HPDE6-E6E7 (cell line): ENCODE results near the gene RDH11.
"Not testable (repeated sequence)": the region's sequence is repeated elsewhere in the genome, so short reads cannot be mapped to it uniquely, and the experiment has no call there.

ENCODE experiments used
- DNase-seq: peaks from one replicate; pipeline ENCODE4 v3.0.0; 2011; ENCODE audit warnings: missing footprints; ENCODE audit errors: extremely low spot score

The RDH11 gene, protein sequence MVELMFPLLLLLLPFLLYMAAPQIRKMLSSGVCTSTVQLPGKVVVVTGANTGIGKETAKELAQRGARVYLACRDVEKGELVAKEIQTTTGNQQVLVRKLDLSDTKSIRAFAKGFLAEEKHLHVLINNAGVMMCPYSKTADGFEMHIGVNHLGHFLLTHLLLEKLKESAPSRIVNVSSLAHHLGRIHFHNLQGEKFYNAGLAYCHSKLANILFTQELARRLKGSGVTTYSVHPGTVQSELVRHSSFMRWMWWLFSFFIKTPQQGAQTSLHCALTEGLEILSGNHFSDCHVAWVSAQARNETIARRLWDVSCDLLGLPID

DNA sequence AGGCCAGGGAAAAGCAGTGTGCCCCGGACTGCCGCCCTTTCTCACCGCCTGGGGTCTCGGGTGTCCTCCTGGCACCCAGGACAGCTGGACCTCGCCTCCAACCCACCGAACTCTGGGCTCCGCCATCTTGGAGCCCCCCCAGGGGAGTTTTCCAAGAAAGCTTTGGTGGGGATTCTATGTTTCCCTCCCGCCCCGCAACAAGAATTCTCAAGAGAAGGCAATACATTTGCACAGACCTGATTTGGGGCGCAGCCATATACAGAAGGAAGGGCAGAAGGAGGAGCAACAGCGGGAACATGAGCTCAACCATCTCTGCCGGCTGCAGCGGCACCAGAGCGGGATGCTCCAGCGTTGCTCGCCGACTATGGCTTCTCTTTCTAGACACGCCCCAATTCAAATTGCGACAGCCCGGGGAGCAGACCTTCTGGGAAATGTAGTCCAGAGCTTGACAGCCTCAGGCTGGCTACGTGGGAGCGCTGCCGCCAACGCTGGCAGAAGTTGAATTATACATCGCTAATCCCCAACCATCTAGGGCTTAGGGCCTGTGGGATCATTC lies at the start of gene RDH11:
Gene RDH11 (minus strand): TSS at position 371 of the 556 bp plus-strand sequence. CDS start 61 bp downstream, at position 310.
- DNase-seq, result peak; percentile 85

- DNase-seq, result no peak
These were observed 48.5 kb upstream of the RDH11 start for GRCh38 chr14:67744046-67744445.

- DNase-seq, result peak; percentile 89
These were observed 43.4 kb upstream of the RDH11 start for GRCh38 chr14:67738740-67739504.

- DNase-seq, result no peak
These were observed 41.2 kb upstream of the RDH11 start for GRCh38 chr14:67736771-67737170.

DNA sequence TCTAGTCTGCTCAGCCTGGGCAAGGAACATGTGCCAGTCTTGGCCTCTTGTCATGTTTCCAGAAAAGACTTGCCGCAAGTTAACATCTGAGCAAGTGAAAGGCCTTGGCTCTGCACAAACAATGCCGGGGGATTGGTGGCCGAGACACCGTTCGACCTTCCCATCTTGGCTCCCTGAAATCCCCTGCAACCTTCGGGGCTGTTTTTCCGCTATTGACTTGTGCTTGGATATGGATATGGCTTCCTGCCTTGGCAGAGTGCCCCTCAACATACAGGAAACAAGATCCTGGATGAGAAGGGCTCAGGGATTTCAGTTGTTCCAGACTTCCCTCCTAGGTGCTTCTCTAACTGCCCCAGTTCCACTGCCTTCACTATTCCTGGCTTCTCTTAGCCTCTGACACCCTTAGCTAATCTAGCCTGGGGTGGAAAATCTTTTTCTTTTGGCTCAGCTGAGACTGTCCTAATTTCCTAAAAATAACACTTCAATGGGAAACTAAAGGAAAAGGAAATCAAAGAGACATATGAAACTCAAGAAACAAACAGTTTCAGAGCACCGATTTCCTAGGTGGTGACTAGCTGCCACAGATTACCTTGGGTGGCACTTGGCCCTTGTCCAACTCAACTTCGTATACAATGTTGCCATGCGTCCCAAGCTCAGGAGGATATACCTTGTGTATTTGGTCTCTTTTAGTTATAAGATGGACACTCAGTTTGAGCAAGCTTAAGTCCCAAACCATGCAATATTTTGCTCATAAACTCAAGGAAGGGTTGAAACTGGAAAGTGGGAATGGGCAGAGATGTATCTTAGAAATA lies 40.0 kb upstream of the RDH11 start:
- no peak for DNase-seq

DNA sequence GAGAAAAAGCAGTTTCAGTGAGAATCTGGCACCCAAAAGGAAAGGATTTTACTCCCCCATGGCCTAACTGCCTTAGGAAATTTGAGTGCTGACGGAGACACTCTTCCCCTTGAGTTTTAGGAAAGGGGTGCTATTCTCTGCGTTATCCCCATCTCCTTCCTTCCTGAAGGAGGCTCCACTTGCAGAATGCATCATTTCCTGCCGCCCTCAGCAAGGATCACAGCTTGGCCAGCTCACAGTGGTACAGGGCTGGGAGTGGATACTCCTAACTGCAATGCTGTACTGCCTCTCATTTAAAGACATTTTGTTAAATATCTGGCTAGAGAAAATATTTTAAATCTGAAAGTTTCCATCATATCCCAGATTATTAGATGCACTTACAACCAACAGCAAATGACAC lies 39.1 kb upstream of the RDH11 start:
- DNase-seq, result no peak

GRCh38 chr14:67733616-67734015 lies 38.1 kb upstream of the RDH11 start:
- no peak for DNase-seq

DNA sequence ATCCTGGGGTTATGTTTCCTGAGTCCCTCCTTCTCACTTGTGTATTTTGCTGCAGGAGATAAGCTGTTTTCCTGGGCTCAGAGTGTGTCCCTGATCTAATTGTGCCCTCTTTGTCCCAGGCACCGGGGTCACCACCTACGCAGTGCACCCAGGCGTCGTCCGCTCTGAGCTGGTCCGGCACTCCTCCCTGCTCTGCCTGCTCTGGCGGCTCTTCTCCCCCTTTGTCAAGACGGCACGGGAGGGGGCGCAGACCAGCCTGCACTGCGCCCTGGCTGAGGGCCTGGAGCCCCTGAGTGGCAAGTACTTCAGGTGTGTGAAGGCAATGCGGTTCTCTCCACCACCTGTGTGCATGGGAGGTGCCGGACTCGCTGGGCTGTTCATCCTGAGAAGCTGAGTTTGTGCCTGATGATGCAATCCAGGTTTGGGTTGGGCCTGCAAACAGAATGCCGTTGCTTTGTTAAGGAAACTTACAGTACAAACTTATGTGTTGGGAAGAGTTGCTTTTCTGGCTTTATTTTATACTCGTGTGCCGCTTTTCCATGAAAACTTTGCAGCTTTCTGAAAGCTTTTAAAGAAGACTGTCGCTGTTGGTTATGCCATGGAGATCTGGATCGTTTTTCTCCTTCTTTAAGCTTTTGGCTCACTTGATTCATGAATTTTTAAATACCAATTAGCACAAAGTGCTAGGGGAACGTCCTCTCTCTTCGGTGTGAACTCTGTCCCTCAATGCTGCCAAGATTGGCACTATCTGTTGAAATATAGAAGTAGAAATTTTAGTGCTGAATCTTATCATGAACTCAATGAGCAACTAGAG lies 33.7 kb upstream of the RDH11 start:
- no peak for DNase-seq

- no peak for DNase-seq
These were observed 32.7 kb upstream of the RDH11 start for GRCh38 chr14:67728258-67728657.

DNA sequence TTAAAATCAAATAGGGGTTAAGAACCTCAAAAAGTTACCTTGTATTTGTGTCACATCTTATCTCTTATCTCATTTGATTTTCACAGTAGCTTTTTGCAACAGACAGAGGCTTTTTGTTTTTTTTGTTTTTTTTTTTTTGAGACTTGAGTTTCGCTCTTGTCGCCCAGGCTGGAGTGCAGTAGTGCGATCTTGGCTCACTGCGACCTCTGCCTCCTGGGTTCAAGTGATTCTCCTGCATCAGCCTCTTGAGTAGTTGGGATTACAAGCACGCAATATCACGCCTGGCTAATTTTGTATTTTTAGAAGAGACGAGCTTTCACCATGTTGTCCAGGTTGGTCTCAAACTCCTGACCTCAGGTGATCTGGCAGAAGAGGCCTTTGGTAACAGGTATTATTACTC lies 31.8 kb upstream of the RDH11 start:
- DNase-seq, result no peak

GRCh38 chr14:67725171-67725570 lies 29.6 kb upstream of the RDH11 start:
- no peak for DNase-seq

GRCh38 chr14:67722293-67722692 lies 26.7 kb upstream of the RDH11 start:
- no peak for DNase-seq

DNA sequence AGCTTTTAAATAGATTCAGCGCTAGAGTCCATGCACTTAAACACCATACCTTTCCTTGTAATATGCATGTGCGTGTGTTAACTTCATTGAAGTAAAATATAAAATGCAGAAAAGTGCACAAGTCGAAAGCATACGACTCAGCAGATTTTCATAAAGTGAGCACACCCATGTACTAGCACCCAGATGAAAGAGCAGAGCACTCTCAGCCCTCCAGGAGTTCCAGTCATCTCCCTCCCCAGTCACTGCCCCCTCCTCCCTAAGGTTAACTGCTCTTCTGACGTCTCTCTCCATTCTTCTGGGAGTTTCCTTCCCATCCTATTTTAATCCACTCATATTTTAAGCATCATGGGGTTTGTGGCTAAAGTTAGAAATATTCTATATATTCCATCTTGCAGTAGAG lies 26.3 kb upstream of the RDH11 start:
- no peak for DNase-seq

DNA sequence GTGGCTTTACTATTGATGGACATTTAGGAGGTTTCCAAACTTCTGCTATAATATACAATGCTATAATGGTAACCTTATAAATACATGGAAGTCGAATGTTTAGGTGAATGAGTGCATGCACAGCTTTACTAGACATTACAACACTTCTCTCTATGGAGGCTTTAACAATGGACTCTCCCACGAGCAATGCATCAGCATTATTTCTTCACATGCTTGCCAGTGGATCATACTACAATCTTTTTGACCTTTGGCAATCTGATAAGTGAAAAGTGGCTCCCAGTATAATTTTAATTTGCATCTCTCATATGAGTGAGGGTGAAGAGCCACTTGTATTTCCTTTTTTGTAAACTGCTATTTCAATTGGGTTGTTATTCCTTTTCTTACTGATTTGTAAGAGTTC lies 24.3 kb upstream of the RDH11 start:
- DNase-seq, result no peak

DNA sequence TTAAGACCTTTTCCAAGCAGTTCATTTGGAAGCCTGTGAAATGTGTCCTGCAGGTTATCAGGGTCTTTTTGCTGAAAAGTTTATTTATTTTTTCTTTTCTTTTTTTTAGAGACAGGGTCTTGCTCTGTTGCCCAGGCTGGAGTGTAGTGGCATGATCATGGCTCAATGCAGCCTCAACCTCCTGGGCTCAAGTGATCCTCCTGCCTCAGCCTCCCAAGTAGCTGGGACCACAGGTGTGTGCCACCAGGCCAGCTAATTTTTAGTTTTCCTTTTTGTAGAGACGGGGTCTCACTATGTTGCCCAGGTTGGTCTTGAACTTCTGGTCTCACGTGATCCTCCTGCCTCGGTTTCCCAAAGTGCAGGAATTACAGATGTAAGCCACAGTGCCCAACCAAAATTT lies 23.8 kb upstream of the RDH11 start:
- not testable (repeated sequence) for DNase-seq

- no peak for DNase-seq
These were observed 22.7 kb upstream of the RDH11 start for GRCh38 chr14:67718265-67718664.

DNA sequence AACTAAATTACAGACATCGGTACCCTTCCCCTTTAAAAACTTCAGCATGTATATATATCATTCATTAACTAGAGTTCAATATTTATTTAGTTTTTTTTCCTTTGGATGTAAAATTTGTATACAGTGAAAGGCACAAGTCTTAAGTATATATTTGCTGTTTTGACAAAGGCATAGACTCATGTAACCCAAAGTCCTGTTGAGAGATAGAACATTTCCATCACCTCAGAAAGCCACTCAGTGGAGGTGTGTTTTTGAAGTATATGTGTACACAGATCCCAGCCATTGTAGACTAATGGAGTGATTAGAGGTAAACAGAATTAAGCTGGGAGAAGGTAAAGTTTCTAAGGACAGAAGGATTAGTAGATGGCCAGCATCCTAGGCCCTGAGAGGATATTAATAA lies 21.5 kb upstream of the RDH11 start:
- no peak for DNase-seq

- no peak for DNase-seq
These were observed 14.6 kb upstream of the RDH11 start for GRCh38 chr14:67710209-67710608.

- DNase-seq, result not testable (repeated sequence)
These were observed 14.2 kb upstream of the RDH11 start for GRCh38 chr14:67709796-67710195.

DNA sequence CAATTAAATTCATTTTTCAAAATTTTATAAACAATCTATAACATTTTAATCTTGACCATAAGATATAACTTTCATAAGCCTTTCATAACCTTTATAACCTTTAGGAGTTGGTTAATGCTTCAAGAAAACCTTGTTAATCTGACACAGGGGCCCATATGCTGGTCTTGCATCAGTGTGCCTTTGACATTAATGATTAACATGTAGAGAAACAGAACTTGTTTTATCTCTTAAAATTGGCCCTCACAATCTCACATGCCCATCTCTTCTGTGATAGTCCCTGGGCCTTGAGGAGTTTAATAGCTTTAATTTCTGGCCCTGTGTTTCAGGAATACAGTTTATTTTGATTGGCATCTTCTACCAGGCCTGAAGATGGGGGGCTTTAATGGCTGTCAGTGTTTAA lies 13.8 kb upstream of the RDH11 start:
- not testable (repeated sequence) for DNase-seq

DNA sequence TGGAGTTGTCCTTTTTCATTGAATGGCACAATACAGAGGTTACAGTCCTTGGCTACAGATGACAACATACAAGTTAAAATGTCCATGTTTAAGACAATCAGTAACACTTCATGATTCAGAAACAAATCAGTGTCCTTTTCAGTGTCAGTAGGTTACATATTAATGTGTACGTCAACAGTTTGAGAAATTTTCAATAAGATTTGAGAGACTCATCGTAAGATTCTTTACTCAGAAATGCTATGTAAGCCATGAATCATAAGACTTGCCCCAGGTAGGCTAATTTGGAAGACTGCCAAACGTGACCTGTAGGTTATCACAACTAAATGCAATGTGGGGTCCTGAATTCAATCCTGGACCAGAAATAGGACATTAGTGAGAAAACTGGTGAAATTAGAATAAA lies 9.6 kb upstream of the RDH11 start:
- peak; percentile 46 for DNase-seq
